Activated T-helper 9 cell treated with anti-CD3 and anti-CD28 coated beads, Interleukin-2, amount 50 U/mL, for 16 hours (primary cell): ENCODE results near the gene RHNO1.
"Not testable (repeated sequence)": the region's sequence is repeated elsewhere in the genome, so short reads cannot be mapped to it uniquely, and the experiment has no call there.

ENCODE experiments used
- DNase-seq: peaks from one replicate; pipeline ENCODE4 v3.0.0-alpha.2; 2020; ENCODE audit warnings: low read depth

Gene RHNO1

GRCh38 chr12:2858944-2859421, 18.0 kb upstream of the RHNO1 start:
- DNase-seq: no peak

- no peak for DNase-seq
These were observed 16.9 kb upstream of the RHNO1 start for GRCh38 chr12:2860170-2860569.

- no peak for DNase-seq
These were observed 14.1 kb upstream of the RHNO1 start for GRCh38 chr12:2862876-2863275.

DNA sequence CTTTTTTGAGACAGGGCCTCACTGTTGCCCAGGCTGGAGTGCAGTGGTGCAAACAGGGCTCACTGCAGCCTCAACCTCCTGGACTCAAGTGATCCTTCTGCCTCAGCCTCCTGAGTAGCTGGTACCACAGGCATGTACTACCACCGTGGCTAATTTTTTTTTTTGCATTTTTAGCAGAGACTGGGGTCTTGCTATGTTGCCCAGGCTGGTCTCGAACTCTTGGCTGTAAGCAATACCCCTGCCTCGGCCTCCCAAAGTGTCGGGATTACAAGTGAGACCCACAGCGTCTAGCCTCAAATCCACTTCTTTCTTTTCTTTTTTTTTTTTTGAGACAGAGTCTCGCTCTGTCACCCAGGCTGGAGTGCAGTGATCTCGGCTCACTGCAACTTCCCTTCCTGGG, 13.6 kb upstream of the RHNO1 start:
- DNase-seq: not testable (repeated sequence)

DNA sequence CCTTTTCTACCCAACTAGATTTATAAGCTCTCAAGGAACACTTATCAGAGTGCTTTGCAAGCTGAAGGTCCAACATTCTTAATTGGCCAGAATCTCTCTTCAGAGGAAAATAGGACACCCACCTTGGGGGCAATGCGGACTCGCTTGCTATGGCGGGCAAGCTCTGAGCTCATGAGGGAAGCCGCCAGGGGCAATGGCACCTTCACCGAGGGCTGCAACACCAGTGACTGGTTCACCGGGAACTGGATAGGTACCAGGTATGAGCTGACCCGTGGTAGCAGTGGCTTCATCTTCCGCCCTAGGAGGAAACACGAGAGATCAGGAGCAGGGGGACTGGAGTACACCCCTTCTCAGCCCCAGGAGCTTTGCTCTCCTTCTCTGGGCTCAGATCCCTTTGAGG, 12.8 kb upstream of the RHNO1 start:
- DNase-seq: no peak

DNA sequence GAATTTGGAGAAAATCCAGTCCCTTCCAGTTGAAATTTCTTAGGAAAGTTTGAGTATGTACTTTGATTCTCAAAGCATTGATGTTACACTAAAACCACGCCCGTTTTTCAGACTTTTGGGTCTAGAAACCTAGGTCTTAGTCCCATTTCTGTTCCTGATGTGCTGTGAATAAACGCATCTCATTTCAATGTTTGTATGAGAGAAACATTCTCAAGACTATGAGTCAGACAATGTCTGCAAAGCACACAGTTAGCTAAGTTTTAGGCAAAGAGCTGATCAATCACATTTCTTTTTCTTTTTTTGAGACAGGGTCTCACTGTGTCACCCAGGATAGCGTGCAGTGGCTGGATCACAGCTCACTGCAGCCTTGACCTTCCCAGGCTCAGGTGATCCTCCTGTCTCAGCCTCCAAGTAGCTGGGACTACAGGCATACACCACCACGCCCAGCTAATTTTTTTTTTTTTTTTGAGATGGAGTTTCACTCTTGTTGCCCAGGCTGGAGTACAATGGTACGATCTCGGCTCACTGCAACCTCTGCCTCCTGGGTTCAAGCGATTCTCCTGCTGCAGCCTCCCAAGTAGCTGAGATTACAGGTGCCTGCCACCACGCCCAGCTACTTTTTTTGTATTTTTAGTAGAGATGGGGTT, 7.9 kb upstream of the RHNO1 start:
- not testable (repeated sequence) for DNase-seq

DNA sequence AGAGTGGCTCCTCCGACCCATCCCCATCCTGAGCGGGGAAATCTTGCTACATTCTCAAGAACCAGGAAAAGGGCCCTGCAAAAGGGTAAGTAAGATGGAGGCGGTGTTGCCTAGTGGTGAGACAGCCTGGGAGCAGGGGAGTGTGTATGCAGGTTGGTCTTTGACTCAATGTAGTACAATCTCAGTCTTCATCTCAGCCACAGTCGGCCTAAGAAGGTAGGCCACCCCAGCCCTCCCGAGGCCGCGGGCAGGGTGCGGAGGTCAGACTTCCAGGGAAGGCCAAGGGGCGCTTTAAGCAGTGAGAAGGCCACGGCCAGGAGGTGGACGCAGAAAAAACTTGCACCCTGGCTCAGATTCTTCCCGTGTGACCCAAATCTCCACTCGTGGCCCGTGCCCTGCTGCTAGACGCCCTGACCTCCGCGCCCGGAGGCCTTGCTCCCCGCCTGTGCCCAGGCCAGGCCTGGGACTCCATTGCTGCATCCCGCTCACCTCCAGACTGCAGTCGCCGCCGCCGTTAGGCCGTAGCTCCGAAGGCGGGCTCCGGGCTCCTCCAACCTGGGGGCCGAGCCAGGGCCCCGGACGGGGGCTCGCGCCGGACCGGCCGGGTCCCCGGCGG, 484 bp upstream of the RHNO1 start:
- no peak for DNase-seq

DNA sequence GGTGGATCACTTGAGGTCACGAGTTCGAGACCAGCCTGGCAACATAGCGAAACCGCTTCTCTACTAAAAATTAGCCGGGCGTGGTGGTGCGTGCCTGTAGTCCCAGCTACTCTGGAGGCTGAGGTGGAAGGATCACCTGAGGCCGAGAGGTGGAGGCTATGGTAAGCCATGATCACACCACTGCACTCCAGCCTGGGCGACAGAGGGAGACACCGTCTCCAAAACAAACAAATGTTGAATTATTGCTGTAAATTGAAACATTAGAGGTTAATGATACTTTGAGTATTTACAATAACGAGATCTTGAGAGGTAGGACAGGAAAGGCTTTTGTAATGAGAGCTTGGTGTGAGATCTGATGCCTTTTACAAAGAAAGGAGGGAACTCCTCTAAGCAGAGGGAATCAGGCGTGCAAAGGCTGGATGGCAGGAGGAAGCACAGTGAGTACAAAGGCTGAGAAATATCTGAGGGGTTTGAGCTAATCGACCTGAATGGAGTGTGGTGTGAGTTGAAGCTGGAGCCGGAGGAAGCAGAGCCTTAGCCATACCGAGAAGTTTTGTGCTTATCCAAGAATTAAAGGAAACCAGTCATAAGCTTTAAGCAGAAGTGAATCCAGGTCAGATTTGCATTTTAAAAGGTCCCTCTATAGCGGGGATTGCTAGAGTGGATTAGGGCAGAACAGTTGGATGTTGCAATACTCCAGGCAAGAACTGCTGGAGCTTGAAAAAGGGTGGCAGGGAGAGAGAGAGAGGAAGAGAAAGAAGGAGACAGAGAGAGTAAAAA, 1.1 kb downstream of the RHNO1 start:
- no peak for DNase-seq

DNA sequence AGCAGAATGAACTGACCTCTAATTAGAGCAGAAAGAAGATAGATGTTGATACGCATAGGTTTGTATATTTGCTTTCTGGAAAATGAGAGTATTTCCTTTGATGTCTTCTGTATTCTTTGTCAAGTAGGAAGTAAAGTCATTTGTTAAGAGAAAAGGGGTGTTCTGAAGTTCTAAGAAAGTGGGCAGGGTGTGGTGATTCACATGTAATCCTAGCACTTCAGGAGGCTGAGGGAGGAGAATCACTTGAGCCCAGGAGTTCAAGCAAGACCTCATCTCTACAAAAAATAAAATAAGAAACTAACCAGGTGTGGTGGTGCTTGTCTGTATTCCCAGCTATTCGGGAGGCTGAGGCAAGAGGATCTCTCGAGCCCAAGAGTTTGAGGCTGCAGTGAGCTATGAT, 2.8 kb downstream of the RHNO1 start:
- no peak for DNase-seq

DNA sequence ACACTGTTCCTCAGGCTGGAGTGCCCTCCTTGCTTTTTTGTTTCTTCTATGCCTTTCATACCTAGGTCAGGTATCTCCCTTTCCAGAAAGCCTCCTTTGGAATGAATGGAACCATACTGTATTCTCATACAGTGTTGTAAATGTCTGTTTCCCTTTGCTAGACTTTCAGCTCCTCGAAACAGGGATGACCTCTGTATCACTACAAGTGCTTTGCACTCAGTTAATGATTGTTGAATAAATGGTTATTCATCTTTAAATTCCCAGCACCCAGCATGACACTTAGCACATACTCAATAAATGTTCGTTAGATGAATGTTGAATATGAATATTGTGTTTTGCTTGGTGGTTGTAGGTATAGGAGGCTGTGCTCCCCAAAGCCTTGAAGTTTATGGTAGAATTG, 7.8 kb downstream of the RHNO1 start:
- no peak for DNase-seq

- DNase-seq: no peak
These were observed 9.9 kb downstream of the RHNO1 start for GRCh38 chr12:2886768-2887450.

DNA sequence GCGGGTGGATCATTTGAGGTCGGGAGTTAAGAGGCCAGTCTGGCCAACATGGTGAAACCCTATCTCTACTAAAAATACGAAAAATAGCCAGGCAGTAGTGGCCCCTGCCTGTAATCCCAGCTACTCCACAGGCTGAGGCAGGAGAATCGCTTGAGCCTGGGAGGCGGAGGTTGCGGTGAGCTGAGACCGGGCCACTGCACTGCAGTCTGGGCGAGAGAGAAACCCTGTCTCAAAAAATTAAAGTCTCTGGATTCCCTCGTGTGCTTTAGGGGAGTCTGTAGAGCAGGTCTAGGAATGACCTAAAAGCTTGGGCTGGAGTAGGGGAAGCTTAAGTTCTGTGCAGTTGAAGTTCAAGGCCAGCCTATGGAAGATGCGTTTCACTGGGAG, 13.0 kb downstream of the RHNO1 start:
- DNase-seq: no peak

- peak; percentile 99 for DNase-seq
These were observed 13.6 kb downstream of the RHNO1 start, which contains the start of gene TULP3 for GRCh38 chr12:2890388-2891239. TSS of gene TULP3 (plus strand) at chr12:2890891. CDS start at chr12:2890948, 57 bp downstream.

DNA sequence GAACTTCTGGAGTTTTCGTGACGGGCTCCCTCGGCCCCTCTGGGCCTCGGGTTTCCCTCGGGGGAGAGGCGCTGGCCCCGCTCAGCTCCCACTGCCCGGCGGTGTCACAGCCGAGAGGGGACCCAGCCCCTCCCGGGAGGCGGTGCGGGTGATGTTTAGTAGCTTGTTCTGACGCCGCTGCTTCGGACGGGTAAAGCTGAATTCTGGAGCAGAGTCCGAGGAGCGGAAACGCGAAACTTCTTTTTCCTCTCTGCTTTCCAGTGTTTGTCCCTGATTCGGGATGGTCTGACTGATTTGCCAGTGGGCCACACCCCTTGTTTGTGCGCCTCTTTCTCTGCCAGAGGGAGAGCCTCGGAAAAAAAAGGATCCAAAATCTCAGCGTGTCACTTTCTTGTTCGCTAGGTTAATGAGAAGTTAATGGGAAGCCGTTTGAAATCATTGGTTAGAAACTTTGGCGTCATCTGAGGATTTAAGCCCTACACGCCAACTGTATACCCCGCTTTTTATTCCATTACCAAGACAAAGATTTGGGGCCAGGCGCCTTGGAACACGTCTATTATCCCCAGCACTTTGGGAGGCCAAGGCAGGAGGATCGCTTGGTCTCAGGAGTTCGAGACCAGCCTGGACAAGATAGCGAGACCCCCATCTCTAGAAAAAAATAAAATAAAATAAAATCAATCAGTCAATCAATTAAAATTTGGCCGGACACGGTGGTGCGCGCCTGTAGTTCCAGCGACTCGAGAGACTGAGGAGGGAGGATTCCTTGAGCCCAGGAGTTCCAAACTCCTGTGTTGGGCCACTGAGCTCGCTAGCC, 14.4 kb downstream of the RHNO1 start:
- peak; percentile 25 for DNase-seq

DNA sequence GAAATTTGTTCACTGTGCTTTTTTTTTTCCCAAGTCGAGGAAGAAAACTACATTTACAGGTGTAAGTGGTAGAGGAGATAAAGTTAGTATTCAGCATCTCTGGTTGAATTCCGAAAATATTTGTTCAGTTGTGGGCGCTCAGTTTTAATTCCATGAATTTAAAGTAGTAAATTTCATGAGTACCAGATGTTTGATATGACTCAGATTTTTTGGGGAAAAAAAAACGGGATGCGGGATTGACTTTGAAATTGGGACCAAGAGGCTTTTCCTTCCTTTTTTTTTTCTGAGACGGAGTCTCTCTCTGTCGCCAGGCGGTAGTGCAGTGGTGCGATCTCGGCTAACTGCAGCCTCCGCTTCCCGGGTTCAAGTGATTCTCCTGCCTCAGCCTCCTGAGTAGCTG, 15.2 kb downstream of the RHNO1 start:
- DNase-seq: no peak

DNA sequence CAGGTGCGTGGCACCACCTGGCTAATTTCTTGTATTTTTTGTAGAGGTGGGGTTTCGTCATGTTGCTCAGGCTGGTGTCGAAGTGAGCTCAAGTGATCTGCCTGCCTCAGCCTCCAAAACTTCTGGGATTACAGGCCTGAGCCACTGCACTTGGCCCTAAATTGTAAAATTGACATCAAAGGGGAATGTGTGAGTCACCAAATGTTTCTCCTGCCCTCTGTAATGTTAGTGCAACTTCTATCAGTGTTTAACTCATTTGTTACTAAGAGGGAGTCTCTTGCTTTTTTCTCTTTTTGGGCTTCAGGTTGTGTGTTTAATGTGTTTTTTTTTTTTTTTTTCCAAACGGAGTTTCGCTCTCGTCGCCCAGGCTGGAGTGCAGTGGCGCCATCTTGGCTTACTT, 16.0 kb downstream of the RHNO1 start:
- DNase-seq: no peak

GRCh38 chr12:2895051-2895451, 18.0 kb downstream of the RHNO1 start:
- no peak for DNase-seq

DNA sequence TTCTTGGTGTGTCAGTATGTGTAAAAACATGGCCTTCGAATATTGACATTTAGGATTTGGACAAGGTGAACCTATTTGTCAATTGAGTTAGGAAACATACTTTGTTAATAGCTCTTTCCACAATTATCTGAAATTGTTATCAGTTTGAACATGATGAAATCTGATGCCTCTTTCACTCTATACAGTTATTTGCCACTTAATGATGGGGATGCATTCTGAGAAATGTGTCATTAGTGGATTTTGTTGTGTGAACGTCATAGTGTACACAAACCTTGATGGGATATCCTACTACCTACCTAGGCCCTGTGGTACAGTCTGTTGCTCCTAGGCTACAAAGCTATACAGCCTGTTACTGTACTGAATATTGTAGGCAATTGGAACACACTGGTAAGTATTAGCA, 18.5 kb downstream of the RHNO1 start:
- DNase-seq: no peak

GRCh38 chr12:2897418-2897817, 20.4 kb downstream of the RHNO1 start:
- no peak for DNase-seq

DNA sequence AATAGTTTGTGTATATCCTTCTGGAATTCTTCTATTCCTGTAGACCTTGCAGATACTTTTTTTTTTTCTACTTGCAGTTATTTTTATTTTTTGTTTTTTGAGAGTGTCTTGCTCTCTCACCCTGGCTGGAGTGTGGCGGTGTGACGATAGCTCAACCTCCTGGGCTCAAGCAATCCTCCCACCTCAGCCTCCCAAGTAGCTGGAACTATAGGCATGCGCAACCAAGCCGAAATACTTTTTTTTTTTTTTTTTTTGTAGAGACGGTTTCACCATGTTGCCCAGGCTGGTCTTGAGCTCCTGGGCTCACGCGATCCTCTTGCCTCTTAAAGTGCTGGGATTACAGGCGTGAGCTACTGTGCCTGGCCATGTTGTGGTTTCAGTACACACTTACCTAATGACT, 23.6 kb downstream of the RHNO1 start:
- DNase-seq: no peak
